Stomach smooth muscle (tissue), 2 donors: ENCODE data around the gene IL1R1.

Experiments
- H3K27ac ChIP-seq: one replicate; pipeline ENCODE4 v1.7.0; 2013; ENCODE audit warnings: mild to moderate bottlenecking, low read length, inconsistent platforms
- H3K27me3 ChIP-seq, 2 donors: one replicate each; pipeline ENCODE4 v1.7.0; 2013; ENCODE audit warnings: low read length in 2 of 2; ENCODE audit not compliant: insufficient read depth in 2 of 2, control insufficient read depth in 1 of 2
- H3K36me3 ChIP-seq, 2 donors: one replicate each; pipeline ENCODE4 v1.7.0; 2013; ENCODE audit warnings: low read length in 2 of 2; ENCODE audit not compliant: control insufficient read depth in 2 of 2, insufficient read depth in 2 of 2
- H3K4me1 ChIP-seq: one replicate; pipeline ENCODE4 v1.7.0; 2013; ENCODE audit warnings: low read length; ENCODE audit not compliant: control insufficient read depth, insufficient read depth
- H3K4me3 ChIP-seq, 2 donors: one replicate each; pipeline ENCODE4 v1.7.0; 2013; ENCODE audit warnings: low read length in 2 of 2
- H3K9ac ChIP-seq, 2 donors: one replicate each; pipeline ENCODE4 v1.7.0; 2013; ENCODE audit warnings: low read length in 2 of 2, mild to moderate bottlenecking in 1 of 2
- H3K9me3 ChIP-seq, 2 donors: one replicate each; pipeline ENCODE4 v1.7.0; 2013; ENCODE audit warnings: low read length in 2 of 2; ENCODE audit not compliant: control insufficient read depth in 2 of 2
- donor health status: healthy.
- donor health status: Pancreatic carcinoma.

IL1R1 gene

GRCh38 chr2:102187496-102188150 is 45.1 kb downstream of the IL1R1 start:
- H3K27me3 ChIP-seq, result peaks cover 10 to 15% of the 10 kb centered on the region in 2 donors
- H3K27ac ChIP-seq, result no peak overlapping the region
- H3K4me1 ChIP-seq, result peaks cover 5% of the 10 kb centered on the region
- H3K4me3 ChIP-seq, result peak overlapping the region; percentile 73 to 81
- peak overlapping the region; percentile 6 to 55 for H3K9ac ChIP-seq
- no peaks in the 10 kb centered on the region for H3K36me3 ChIP-seq
- no peaks in the 10 kb centered on the region for H3K9me3 ChIP-seq

- Histone ChIP-seq H3K4me1 (peaks cover 5% of the 10 kb centered on the region), H3K27me3 (peaks cover 11 to 15% of the 10 kb centered on the region in 2 donors), H3K4me3 (no peak overlapping the region), H3K9me3 (no peaks in the 10 kb centered on the region), H3K27ac (no peak overlapping the region), H3K9ac (no peak overlapping the region), H3K36me3 (no peaks in the 10 kb centered on the region)
These were observed 48.0 kb downstream of the IL1R1 start for GRCh38 chr2:102190430-102191107.

- H3K27me3 ChIP-seq, result peaks cover 10 to 11% of the 10 kb centered on the region in 2 donors
- H3K9me3 ChIP-seq, result no peaks in the 10 kb centered on the region
- H3K36me3 ChIP-seq, result no peaks in the 10 kb centered on the region
- peaks cover 5% of the 10 kb centered on the region for H3K4me1 ChIP-seq
- H3K27ac ChIP-seq, result no peak overlapping the region
- no peak overlapping the region for H3K9ac ChIP-seq
- no peak overlapping the region for H3K4me3 ChIP-seq
These were observed 49.0 kb downstream of the IL1R1 start for GRCh38 chr2:102191501-102191900.

- H3K27ac ChIP-seq, result no peak overlapping the region
- H3K4me3 ChIP-seq, result no peak overlapping the region
- no peak overlapping the region for H3K9ac ChIP-seq
- H3K9me3 ChIP-seq, result no peaks in the 10 kb centered on the region
- H3K27me3 ChIP-seq, result peaks cover 0 to 4% of the 10 kb centered on the region in 2 donors
- no peaks in the 10 kb centered on the region for H3K4me1 ChIP-seq
- H3K36me3 ChIP-seq, result no peaks in the 10 kb centered on the region
These were observed 50.5 kb downstream of the IL1R1 start for GRCh38 chr2:102193074-102193473.

- H3K4me1 ChIP-seq, result no peaks in the 10 kb centered on the region
- H3K27ac ChIP-seq, result no peak overlapping the region
- H3K27me3 ChIP-seq, result peaks cover 0 to 4% of the 10 kb centered on the region in 2 donors
- no peak overlapping the region for H3K4me3 ChIP-seq
- no peak overlapping the region for H3K9ac ChIP-seq
- no peaks in the 10 kb centered on the region for H3K36me3 ChIP-seq
- no peaks in the 10 kb centered on the region for H3K9me3 ChIP-seq
These were observed 52.2 kb downstream of the IL1R1 start for GRCh38 chr2:102194609-102195268.

- H3K9me3 ChIP-seq, result no peaks in the 10 kb centered on the region
- H3K36me3 ChIP-seq, result no peaks in the 10 kb centered on the region
- no peaks in the 10 kb centered on the region for H3K4me1 ChIP-seq
- H3K27ac ChIP-seq, result no peak overlapping the region
- H3K4me3 ChIP-seq, result no peak overlapping the region
- peaks cover 0 to 4% of the 10 kb centered on the region in 2 donors for H3K27me3 ChIP-seq
- no peak overlapping the region for H3K9ac ChIP-seq
These were observed 55.0 kb downstream of the IL1R1 start for GRCh38 chr2:102197389-102198137.

GRCh38 chr2:102200539-102200938 is 58.0 kb downstream of the IL1R1 start:
- H3K27me3 ChIP-seq, result peaks cover 0 to 2% of the 10 kb centered on the region in 2 donors
- no peak overlapping the region for H3K27ac ChIP-seq
- H3K9ac ChIP-seq, result no peak overlapping the region
- no peaks in the 10 kb centered on the region for H3K4me1 ChIP-seq
- no peaks in the 10 kb centered on the region for H3K9me3 ChIP-seq
- H3K36me3 ChIP-seq, result no peaks in the 10 kb centered on the region
- no peak overlapping the region for H3K4me3 ChIP-seq

GRCh38 chr2:102204638-102205037 is 62.1 kb downstream of the IL1R1 start:
- Histone ChIP-seq H3K27me3 (no peaks in the 10 kb centered on the region), H3K4me3 (no peak overlapping the region), H3K9me3 (no peaks in the 10 kb centered on the region), H3K27ac (no peak overlapping the region), H3K4me1 (no peaks in the 10 kb centered on the region), H3K36me3 (no peaks in the 10 kb centered on the region), H3K9ac (no peak overlapping the region)

GRCh38 chr2:102206666-102207341 is 64.3 kb downstream of the IL1R1 start:
- no peaks in the 10 kb centered on the region for H3K27me3 ChIP-seq
- H3K9me3 ChIP-seq, result no peaks in the 10 kb centered on the region
- H3K4me3 ChIP-seq, result no peak overlapping the region
- no peak overlapping the region for H3K9ac ChIP-seq
- no peaks in the 10 kb centered on the region for H3K36me3 ChIP-seq
- no peaks in the 10 kb centered on the region for H3K4me1 ChIP-seq
- no peak overlapping the region for H3K27ac ChIP-seq

- no peaks in the 10 kb centered on the region for H3K4me1 ChIP-seq
These were observed 66.2 kb downstream of the IL1R1 start for GRCh38 chr2:102208774-102209173.

More at GRCh38 chr2:102208774-102209173, 66.2 kb downstream of the IL1R1 start:
- H3K9me3 ChIP-seq, result no peaks in the 10 kb centered on the region
- H3K36me3 ChIP-seq, result no peaks in the 10 kb centered on the region
- no peak overlapping the region for H3K9ac ChIP-seq
- no peak overlapping the region for H3K4me3 ChIP-seq
- no peaks in the 10 kb centered on the region for H3K27me3 ChIP-seq
- H3K27ac ChIP-seq, result no peak overlapping the region
